Measurements from ENCODE around the gene RFX4. TPM values are rescaled to one million over a fixed set of nuclear protein-coding genes. Genes with fewer than 3 reads are reported as not detected.

Gene RFX4
- not detected in 2 replicates for total RNA-seq
- long read RNA-seq, result 0 reads

- no peak for TF ChIP-seq CTCF (IDR thresholded peaks at IDR 0.05; ENCODE audit: unreplicated experiment)
- Mint-ChIP-seq H3K9me3 (ENCODE audit: low read depth) (no peaks in the 10 kb centered on the region), H3K27ac (no peak within 1 kb of the TSS), H3K27me3 (peaks cover 91% of the 10 kb centered on the region), H3K4me1 (ENCODE audit: low read depth) (peaks cover 16% of the 10 kb centered on the region), H3K4me3 (ENCODE audit: low read depth) (peak within 1 kb of the TSS; percentile 38), H3K36me3 (ENCODE audit: insufficient read depth) (no peaks in the 10 kb centered on the region)
- no peak for DNase-seq (ENCODE audit: low spot score, unreplicated experiment)
Observed at GRCh38 chr12:106582641-106583230, at the start of gene RFX4. Gene RFX4, plus strand, starts transcription at chr12:106583004. Its CDS starts 317 bp downstream, at chr12:106583321.

- H3K9me3 Mint-ChIP-seq (ENCODE audit: low read depth), result peaks cover 7% of the 10 kb centered on the region
- no peak for TF ChIP-seq CTCF (IDR thresholded peaks at IDR 0.05; ENCODE audit: unreplicated experiment)
- no peaks in the 10 kb centered on the region for H3K4me1 Mint-ChIP-seq (ENCODE audit: low read depth)
- H3K36me3 Mint-ChIP-seq (ENCODE audit: insufficient read depth), result no peaks in the 10 kb centered on the region
- no peak for DNase-seq (ENCODE audit: low spot score, unreplicated experiment)
- H3K27me3 Mint-ChIP-seq, result no peaks in the 10 kb centered on the region
- no peak overlapping the region for H3K4me3 Mint-ChIP-seq (ENCODE audit: low read depth)
- no peak overlapping the region for H3K27ac Mint-ChIP-seq
Observed at GRCh38 chr12:106541201-106541600, 41.6 kb upstream of the RFX4 start.

GRCh38 chr12:106551410-106551809, 31.4 kb upstream of the RFX4 start:
- H3K36me3 Mint-ChIP-seq (ENCODE audit: insufficient read depth), result no peaks in the 10 kb centered on the region
- peaks cover 9% of the 10 kb centered on the region for H3K9me3 Mint-ChIP-seq (ENCODE audit: low read depth)
- no peak for DNase-seq (ENCODE audit: low spot score, unreplicated experiment)
- no peaks in the 10 kb centered on the region for H3K4me1 Mint-ChIP-seq (ENCODE audit: low read depth)
- TF ChIP-seq CTCF (IDR thresholded peaks at IDR 0.05; ENCODE audit: unreplicated experiment), result no peak
- no peak overlapping the region for H3K4me3 Mint-ChIP-seq (ENCODE audit: low read depth)
- no peak overlapping the region for H3K27ac Mint-ChIP-seq
- no peaks in the 10 kb centered on the region for H3K27me3 Mint-ChIP-seq

- Mint-ChIP-seq H3K36me3 (ENCODE audit: insufficient read depth) (no peaks in the 10 kb centered on the region), H3K4me1 (ENCODE audit: low read depth) (no peaks in the 10 kb centered on the region), H3K27ac (no peak overlapping the region), H3K4me3 (ENCODE audit: low read depth) (no peak overlapping the region), H3K27me3 (no peaks in the 10 kb centered on the region), H3K9me3 (ENCODE audit: low read depth) (peaks cover 9% of the 10 kb centered on the region)
- TF ChIP-seq CTCF (IDR thresholded peaks at IDR 0.05; ENCODE audit: unreplicated experiment), result no peak
- no peak for DNase-seq (ENCODE audit: low spot score, unreplicated experiment)
Observed at GRCh38 chr12:106552228-106552627, 30.6 kb upstream of the RFX4 start.

GRCh38 chr12:106564678-106565329, 18.0 kb upstream of the RFX4 start:
- H3K27me3 Mint-ChIP-seq, result peaks cover 21% of the 10 kb centered on the region
- no peak overlapping the region for H3K4me3 Mint-ChIP-seq (ENCODE audit: low read depth)
- H3K9me3 Mint-ChIP-seq (ENCODE audit: low read depth), result no peaks in the 10 kb centered on the region
- DNase-seq (ENCODE audit: low spot score, unreplicated experiment), result no peak
- H3K27ac Mint-ChIP-seq, result no peak overlapping the region
- H3K4me1 Mint-ChIP-seq (ENCODE audit: low read depth), result no peaks in the 10 kb centered on the region
- H3K36me3 Mint-ChIP-seq (ENCODE audit: insufficient read depth), result no peaks in the 10 kb centered on the region
- no peak for TF ChIP-seq CTCF (IDR thresholded peaks at IDR 0.05; ENCODE audit: unreplicated experiment)

Data from progenitor cell of endocrine pancreas (in vitro differentiated cells).